Measurements from ENCODE around the gene RAMP1.

- TF ChIP-seq RAD21 (conservative IDR thresholded peaks at IDR 0.05): no peak
- TF ChIP-seq SMC3 (conservative IDR thresholded peaks at IDR 0.05; ENCODE audit: poor library complexity): no peak
- no peak for TF ChIP-seq CTCF (IDR thresholded peaks at IDR 0.05; ENCODE audit: poor library complexity, severe bottlenecking)
- TF ChIP-seq POLR2AphosphoS5 (IDR thresholded peaks at IDR 0.05): no peak
- TF ChIP-seq TAF1 (IDR thresholded peaks at IDR 0.05; ENCODE audit: low read depth): no peak
- TF ChIP-seq MXI1 (conservative IDR thresholded peaks at IDR 0.05; ENCODE audit: poor library complexity, severe bottlenecking): no peak
These were observed 12.9 kb downstream of the RAMP1 start for GRCh38 chr2:237872178-237872887.
